ENCODE data around the gene STIMATE. TPM values are rescaled to one million over a fixed set of nuclear protein-coding genes. Genes with fewer than 3 reads are reported as not detected.

The STIMATE gene
- polyA plus RNA-seq, 1 donor from 2014 or later = 14.6 TPM

DNA sequence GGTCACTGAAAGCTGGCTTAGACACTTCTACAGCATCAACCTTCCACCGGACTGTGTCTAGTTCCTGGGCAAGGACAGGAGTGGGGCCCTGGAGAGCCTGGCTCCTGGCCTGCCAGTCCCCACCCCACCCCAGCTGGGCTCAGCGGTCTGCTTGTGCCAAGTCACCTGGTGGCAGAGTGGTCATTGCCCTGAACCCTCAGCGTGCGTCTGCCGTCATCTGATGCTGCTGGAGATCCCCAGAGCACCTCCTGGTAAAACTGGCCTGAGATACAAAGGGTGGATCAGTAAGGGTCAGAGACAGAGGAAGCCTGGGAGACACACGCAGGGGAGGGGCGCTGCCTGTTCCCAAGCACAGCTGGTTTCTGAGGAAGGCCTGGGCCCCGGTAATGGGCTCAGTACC, 83.5 kb downstream of the STIMATE start:
- H3K9ac ChIP-seq (ENCODE audit: low read length) = no peak overlapping the region
- no peaks in the 10 kb centered on the region for H3K27me3 ChIP-seq (ENCODE audit: insufficient read depth, low read depth, low read length)
- no peak overlapping the region for H3K27ac ChIP-seq (ENCODE audit: low read length)
- H3K79me2 ChIP-seq (replicated peaks; ENCODE audit: insufficient read depth, low read length) = no peaks in the 10 kb centered on the region
- TF ChIP-seq POLR2AphosphoS5 (IDR thresholded peaks at IDR 0.05) (no peak), MXI1 (conservative IDR thresholded peaks at IDR 0.05; ENCODE audit: poor library complexity, severe bottlenecking) (no peak), TAF1 (IDR thresholded peaks at IDR 0.05; ENCODE audit: low read depth) (no peak), SMC3 (conservative IDR thresholded peaks at IDR 0.05; ENCODE audit: poor library complexity) (no peak), EP300 (conservative IDR thresholded peaks at IDR 0.05; ENCODE audit: poor library complexity, severe bottlenecking) (no peak), RAD21 (conservative IDR thresholded peaks at IDR 0.05) (no peak), EZH2 (IDR thresholded peaks at IDR 0.05; ENCODE audit: borderline replicate concordance, insufficient read depth, low read length, poor library complexity, severe bottlenecking) (no peak)
- TF ChIP-seq, protein P1, sequence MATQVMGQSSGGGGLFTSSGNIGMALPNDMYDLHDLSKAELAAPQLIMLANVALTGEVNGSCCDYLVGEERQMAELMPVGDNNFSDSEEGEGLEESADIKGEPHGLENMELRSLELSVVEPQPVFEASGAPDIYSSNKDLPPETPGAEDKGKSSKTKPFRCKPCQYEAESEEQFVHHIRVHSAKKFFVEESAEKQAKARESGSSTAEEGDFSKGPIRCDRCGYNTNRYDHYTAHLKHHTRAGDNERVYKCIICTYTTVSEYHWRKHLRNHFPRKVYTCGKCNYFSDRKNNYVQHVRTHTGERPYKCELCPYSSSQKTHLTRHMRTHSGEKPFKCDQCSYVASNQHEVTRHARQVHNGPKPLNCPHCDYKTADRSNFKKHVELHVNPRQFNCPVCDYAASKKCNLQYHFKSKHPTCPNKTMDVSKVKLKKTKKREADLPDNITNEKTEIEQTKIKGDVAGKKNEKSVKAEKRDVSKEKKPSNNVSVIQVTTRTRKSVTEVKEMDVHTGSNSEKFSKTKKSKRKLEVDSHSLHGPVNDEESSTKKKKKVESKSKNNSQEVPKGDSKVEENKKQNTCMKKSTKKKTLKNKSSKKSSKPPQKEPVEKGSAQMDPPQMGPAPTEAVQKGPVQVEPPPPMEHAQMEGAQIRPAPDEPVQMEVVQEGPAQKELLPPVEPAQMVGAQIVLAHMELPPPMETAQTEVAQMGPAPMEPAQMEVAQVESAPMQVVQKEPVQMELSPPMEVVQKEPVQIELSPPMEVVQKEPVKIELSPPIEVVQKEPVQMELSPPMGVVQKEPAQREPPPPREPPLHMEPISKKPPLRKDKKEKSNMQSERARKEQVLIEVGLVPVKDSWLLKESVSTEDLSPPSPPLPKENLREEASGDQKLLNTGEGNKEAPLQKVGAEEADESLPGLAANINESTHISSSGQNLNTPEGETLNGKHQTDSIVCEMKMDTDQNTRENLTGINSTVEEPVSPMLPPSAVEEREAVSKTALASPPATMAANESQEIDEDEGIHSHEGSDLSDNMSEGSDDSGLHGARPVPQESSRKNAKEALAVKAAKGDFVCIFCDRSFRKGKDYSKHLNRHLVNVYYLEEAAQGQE (IDR thresholded peaks at IDR 0.05; ENCODE audit: borderline replicate concordance) = no peak
- TF ChIP-seq, protein P2, sequence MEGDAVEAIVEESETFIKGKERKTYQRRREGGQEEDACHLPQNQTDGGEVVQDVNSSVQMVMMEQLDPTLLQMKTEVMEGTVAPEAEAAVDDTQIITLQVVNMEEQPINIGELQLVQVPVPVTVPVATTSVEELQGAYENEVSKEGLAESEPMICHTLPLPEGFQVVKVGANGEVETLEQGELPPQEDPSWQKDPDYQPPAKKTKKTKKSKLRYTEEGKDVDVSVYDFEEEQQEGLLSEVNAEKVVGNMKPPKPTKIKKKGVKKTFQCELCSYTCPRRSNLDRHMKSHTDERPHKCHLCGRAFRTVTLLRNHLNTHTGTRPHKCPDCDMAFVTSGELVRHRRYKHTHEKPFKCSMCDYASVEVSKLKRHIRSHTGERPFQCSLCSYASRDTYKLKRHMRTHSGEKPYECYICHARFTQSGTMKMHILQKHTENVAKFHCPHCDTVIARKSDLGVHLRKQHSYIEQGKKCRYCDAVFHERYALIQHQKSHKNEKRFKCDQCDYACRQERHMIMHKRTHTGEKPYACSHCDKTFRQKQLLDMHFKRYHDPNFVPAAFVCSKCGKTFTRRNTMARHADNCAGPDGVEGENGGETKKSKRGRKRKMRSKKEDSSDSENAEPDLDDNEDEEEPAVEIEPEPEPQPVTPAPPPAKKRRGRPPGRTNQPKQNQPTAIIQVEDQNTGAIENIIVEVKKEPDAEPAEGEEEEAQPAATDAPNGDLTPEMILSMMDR (IDR thresholded peaks at IDR 0.05; ENCODE audit: poor library complexity, severe bottlenecking) = no peak
- no peak overlapping the region for H3K4me2 ChIP-seq (ENCODE audit: low read length)
- H3K36me3 ChIP-seq (ENCODE audit: insufficient read depth, low read length) = no peaks in the 10 kb centered on the region
- H2AFZ ChIP-seq (ENCODE audit: low read depth, low read length) = no peak overlapping the region
- H4K20me1 ChIP-seq (ENCODE audit: insufficient read depth) = no peaks in the 10 kb centered on the region
- no peaks in the 10 kb centered on the region for H3K9me3 ChIP-seq (ENCODE audit: low read length)
- no peaks in the 10 kb centered on the region for H3F3A ChIP-seq (ENCODE audit: insufficient read depth, low read length, poor library complexity, severe bottlenecking)
- no peaks in the 10 kb centered on the region for H3K9me2 ChIP-seq (ENCODE audit: insufficient read depth, low read length)
- no peak overlapping the region for H3K4me3 ChIP-seq (ENCODE audit: low read length)

DNA sequence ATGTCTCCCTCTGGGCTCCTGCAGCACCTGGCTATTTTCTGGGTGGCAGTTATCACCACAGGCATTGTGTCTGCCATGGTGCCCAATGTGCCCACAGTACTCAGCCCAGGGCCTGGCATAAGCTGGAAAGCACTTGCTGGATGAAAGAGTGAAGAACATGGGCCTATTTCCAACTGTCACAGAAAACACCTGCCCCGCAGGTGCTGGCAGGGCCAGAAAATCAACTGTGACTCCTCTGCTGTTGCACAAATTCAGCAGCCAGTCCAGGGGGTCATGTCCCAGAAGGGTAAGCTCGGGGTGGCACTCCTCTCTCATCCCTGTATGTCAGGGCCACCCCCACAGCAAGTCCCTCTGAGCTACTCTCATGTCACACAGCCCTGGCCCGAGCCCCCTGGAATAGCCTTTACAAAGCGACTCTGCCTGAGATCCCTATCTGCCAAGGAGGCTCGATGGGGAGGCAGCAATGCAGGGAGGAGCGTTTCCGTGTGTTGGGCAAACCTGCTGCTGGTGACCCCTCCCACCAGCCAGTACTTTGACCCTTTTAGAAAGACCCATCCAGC, 85.8 kb downstream of the STIMATE start:
- Histone ChIP-seq H3K27ac (ENCODE audit: low read length) (no peak overlapping the region), H3K9me3 (ENCODE audit: low read length) (no peaks in the 10 kb centered on the region), H4K20me1 (ENCODE audit: insufficient read depth) (no peaks in the 10 kb centered on the region), H3K9me2 (ENCODE audit: insufficient read depth, low read length) (no peaks in the 10 kb centered on the region), H3K4me2 (ENCODE audit: low read length) (no peak overlapping the region), H3K9ac (ENCODE audit: low read length) (no peak overlapping the region), H3F3A (ENCODE audit: insufficient read depth, low read length, poor library complexity, severe bottlenecking) (no peaks in the 10 kb centered on the region), H3K27me3 (ENCODE audit: insufficient read depth, low read depth, low read length) (no peaks in the 10 kb centered on the region), H3K36me3 (ENCODE audit: insufficient read depth, low read length) (no peaks in the 10 kb centered on the region), H2AFZ (ENCODE audit: low read depth, low read length) (no peak overlapping the region), H3K79me2 (replicated peaks; ENCODE audit: insufficient read depth, low read length) (no peaks in the 10 kb centered on the region), H3K4me3 (ENCODE audit: low read length) (no peak overlapping the region)
- no peak for TF ChIP-seq RAD21 (conservative IDR thresholded peaks at IDR 0.05)
- TF ChIP-seq EZH2 (IDR thresholded peaks at IDR 0.05; ENCODE audit: borderline replicate concordance, insufficient read depth, low read length, poor library complexity, severe bottlenecking) = no peak
- TF ChIP-seq POLR2AphosphoS5 (IDR thresholded peaks at IDR 0.05) = no peak
- TF ChIP-seq EP300 (conservative IDR thresholded peaks at IDR 0.05; ENCODE audit: poor library complexity, severe bottlenecking) = no peak
- TF ChIP-seq, protein P1 (IDR thresholded peaks at IDR 0.05; ENCODE audit: borderline replicate concordance) = no peak
- TF ChIP-seq SMC3 (conservative IDR thresholded peaks at IDR 0.05; ENCODE audit: poor library complexity) = no peak
- no peak for TF ChIP-seq MXI1 (conservative IDR thresholded peaks at IDR 0.05; ENCODE audit: poor library complexity, severe bottlenecking)
- TF ChIP-seq TAF1 (IDR thresholded peaks at IDR 0.05; ENCODE audit: low read depth) = no peak
- TF ChIP-seq, protein P2 (IDR thresholded peaks at IDR 0.05; ENCODE audit: poor library complexity, severe bottlenecking) = no peak

Measured in neural cell (in vitro differentiated cells).